Measurements from ENCODE around the gene URB1.

- no peak for TF ChIP-seq CTCF (IDR thresholded peaks at IDR 0.05)
- no peak for TF ChIP-seq POLR2A (IDR thresholded peaks at IDR 0.05)
- TF ChIP-seq POLR2AphosphoS5 (IDR thresholded peaks at IDR 0.05) = no peak
Measured at GRCh38 chr21:32424191-32424535, 31.4 kb upstream of the URB1 start.
